ENCODE measurements around the gene MAN1B1.

Gene MAN1B1

DNA sequence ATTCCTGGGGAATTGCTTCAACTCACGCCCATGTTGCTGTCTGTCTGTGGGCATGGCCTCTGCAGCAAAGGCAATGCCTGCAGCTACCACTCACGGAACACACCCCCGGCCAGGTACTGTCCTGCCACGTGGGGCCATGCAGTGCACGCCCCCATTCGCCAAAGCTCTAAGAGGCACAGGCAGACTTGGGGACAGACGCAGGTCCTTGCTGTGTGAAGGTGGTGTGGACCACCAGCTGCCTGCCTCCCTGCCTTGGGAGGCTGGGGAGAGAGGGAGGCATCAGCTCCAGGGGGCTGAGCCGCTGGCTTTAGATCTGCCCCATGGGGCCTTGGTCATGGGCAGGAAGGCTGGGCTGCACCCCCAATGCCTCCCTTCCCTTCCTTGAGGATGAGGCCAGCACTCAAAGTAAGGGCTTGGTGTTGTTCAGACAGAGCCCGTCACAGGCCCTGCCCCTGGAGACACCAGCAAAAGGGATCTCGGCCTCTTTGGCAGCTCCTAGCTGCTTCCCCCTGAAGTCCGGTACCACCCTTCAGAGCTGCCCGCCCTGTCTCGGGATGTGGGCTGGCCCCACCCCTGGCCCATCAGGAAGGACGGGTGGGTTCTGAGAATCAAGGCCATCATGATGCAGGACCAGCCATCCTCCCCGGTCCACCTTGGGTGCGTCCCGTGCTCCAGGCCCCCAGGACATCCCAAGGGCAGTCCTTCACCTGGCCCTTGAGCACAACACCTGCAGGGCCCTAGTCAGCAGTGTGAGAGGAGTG is 54.4 kb downstream of the MAN1B1 start:
- H3K27me3 ChIP-seq (replicated peaks; ENCODE audit: insufficient read depth, low read length) = peaks cover 73% of the 10 kb centered on the region
- no peak overlapping the region for H2AFZ ChIP-seq (ENCODE audit: low read length)
- no peak overlapping the region for H3K9ac ChIP-seq (ENCODE audit: low read length)
- H3K9me3 ChIP-seq (replicated peaks; ENCODE audit: insufficient read depth, low read length) = no peaks in the 10 kb centered on the region
- no peak for TF ChIP-seq EZH2phosphoT487 (IDR thresholded peaks at IDR 0.05; ENCODE audit: low read length)
- TF ChIP-seq, protein P1, sequence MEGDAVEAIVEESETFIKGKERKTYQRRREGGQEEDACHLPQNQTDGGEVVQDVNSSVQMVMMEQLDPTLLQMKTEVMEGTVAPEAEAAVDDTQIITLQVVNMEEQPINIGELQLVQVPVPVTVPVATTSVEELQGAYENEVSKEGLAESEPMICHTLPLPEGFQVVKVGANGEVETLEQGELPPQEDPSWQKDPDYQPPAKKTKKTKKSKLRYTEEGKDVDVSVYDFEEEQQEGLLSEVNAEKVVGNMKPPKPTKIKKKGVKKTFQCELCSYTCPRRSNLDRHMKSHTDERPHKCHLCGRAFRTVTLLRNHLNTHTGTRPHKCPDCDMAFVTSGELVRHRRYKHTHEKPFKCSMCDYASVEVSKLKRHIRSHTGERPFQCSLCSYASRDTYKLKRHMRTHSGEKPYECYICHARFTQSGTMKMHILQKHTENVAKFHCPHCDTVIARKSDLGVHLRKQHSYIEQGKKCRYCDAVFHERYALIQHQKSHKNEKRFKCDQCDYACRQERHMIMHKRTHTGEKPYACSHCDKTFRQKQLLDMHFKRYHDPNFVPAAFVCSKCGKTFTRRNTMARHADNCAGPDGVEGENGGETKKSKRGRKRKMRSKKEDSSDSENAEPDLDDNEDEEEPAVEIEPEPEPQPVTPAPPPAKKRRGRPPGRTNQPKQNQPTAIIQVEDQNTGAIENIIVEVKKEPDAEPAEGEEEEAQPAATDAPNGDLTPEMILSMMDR (IDR thresholded peaks at IDR 0.05; ENCODE audit: low read length) = no peak
- no peak for TF ChIP-seq EZH2 (optimal IDR thresholded peaks at IDR 0.05; ENCODE audit: low read depth, low read length)
- no peak overlapping the region for H3K4me3 ChIP-seq (ENCODE audit: low read length)
- H3K27ac ChIP-seq (ENCODE audit: low read length) = no peak overlapping the region
- DNase-seq = no peak
- no peak overlapping the region for H3K4me2 ChIP-seq (ENCODE audit: low read depth, low read length)
- H4K20me1 ChIP-seq (ENCODE audit: insufficient read depth, low read length) = no peaks in the 10 kb centered on the region
- H3K9me2 ChIP-seq (replicated peaks; ENCODE audit: insufficient read depth, low read length) = no peaks in the 10 kb centered on the region
- H3K4me1 ChIP-seq (ENCODE audit: low read length) = no peaks in the 10 kb centered on the region
- no peaks in the 10 kb centered on the region for H3K79me2 ChIP-seq (ENCODE audit: low read length)
- H3K36me3 ChIP-seq (replicated peaks; ENCODE audit: insufficient read depth, low read length) = no peaks in the 10 kb centered on the region
- no peaks in the 10 kb centered on the region for H3F3A ChIP-seq (ENCODE audit: insufficient read depth, low read length)

GRCh38 chr9:137141976-137142936 is 55.5 kb downstream of the MAN1B1 start:
- H3K4me2 ChIP-seq (ENCODE audit: low read depth, low read length) = no peak overlapping the region
- H3K9me2 ChIP-seq (replicated peaks; ENCODE audit: insufficient read depth, low read length) = no peaks in the 10 kb centered on the region
- TF ChIP-seq, protein P1 (IDR thresholded peaks at IDR 0.05; ENCODE audit: low read length) = no peak
- no peak for TF ChIP-seq EZH2 (optimal IDR thresholded peaks at IDR 0.05; ENCODE audit: low read depth, low read length)
- no peak for TF ChIP-seq EZH2phosphoT487 (IDR thresholded peaks at IDR 0.05; ENCODE audit: low read length)
- no peak for DNase-seq
- H2AFZ ChIP-seq (ENCODE audit: low read length) = no peak overlapping the region
- H3K9ac ChIP-seq (ENCODE audit: low read length) = no peak overlapping the region
- H3K9me3 ChIP-seq (replicated peaks; ENCODE audit: insufficient read depth, low read length) = no peaks in the 10 kb centered on the region
- H3K27ac ChIP-seq (ENCODE audit: low read length) = no peak overlapping the region
- H3K79me2 ChIP-seq (ENCODE audit: low read length) = no peaks in the 10 kb centered on the region
- H4K20me1 ChIP-seq (ENCODE audit: insufficient read depth, low read length) = no peaks in the 10 kb centered on the region
- no peak overlapping the region for H3K4me3 ChIP-seq (ENCODE audit: low read length)
- no peaks in the 10 kb centered on the region for H3K36me3 ChIP-seq (replicated peaks; ENCODE audit: insufficient read depth, low read length)
- peaks cover 71% of the 10 kb centered on the region for H3K27me3 ChIP-seq (replicated peaks; ENCODE audit: insufficient read depth, low read length)
- H3F3A ChIP-seq (ENCODE audit: insufficient read depth, low read length) = no peaks in the 10 kb centered on the region
- H3K4me1 ChIP-seq (ENCODE audit: low read length) = no peaks in the 10 kb centered on the region

- peaks cover 64% of the 10 kb centered on the region for H3K27me3 ChIP-seq (replicated peaks; ENCODE audit: insufficient read depth, low read length)
- no peaks in the 10 kb centered on the region for H3K4me1 ChIP-seq (ENCODE audit: low read length)
- DNase-seq = no peak
- no peaks in the 10 kb centered on the region for H3K9me2 ChIP-seq (replicated peaks; ENCODE audit: insufficient read depth, low read length)
- no peak overlapping the region for H3K9ac ChIP-seq (ENCODE audit: low read length)
- H3K27ac ChIP-seq (ENCODE audit: low read length) = no peak overlapping the region
- H2AFZ ChIP-seq (ENCODE audit: low read length) = no peak overlapping the region
- TF ChIP-seq, protein P1 (IDR thresholded peaks at IDR 0.05; ENCODE audit: low read length) = no peak
- TF ChIP-seq EZH2 (optimal IDR thresholded peaks at IDR 0.05; ENCODE audit: low read depth, low read length) (no peak), EZH2phosphoT487 (IDR thresholded peaks at IDR 0.05; ENCODE audit: low read length) (no peak)
- no peaks in the 10 kb centered on the region for H3K36me3 ChIP-seq (replicated peaks; ENCODE audit: insufficient read depth, low read length)
- no peak overlapping the region for H3K4me2 ChIP-seq (ENCODE audit: low read depth, low read length)
- no peaks in the 10 kb centered on the region for H3F3A ChIP-seq (ENCODE audit: insufficient read depth, low read length)
- H3K79me2 ChIP-seq (ENCODE audit: low read length) = no peaks in the 10 kb centered on the region
- H4K20me1 ChIP-seq (ENCODE audit: insufficient read depth, low read length) = no peaks in the 10 kb centered on the region
- no peak overlapping the region for H3K4me3 ChIP-seq (ENCODE audit: low read length)
- no peaks in the 10 kb centered on the region for H3K9me3 ChIP-seq (replicated peaks; ENCODE audit: insufficient read depth, low read length)
Measured at GRCh38 chr9:137143459-137143858, 56.7 kb downstream of the MAN1B1 start.

Measured in MM.1S (cell line).